HG03575 (cell line): ENCODE results near the gene CIZ1.
"Not testable (repeated sequence)": the region's sequence is repeated elsewhere in the genome, so short reads cannot be mapped to it uniquely, and the experiment has no call there.

Source experiments
- ATAC-seq: cut with Tn5 transposase; IDR thresholded peaks from one replicate; pipeline ENCODE4 v1.9.1; 2021; ENCODE audit not compliant: unreplicated experiment, insufficient number of reproducible peaks, low FRiP score; ENCODE audit errors: extremely low read depth

The CIZ1 gene

DNA sequence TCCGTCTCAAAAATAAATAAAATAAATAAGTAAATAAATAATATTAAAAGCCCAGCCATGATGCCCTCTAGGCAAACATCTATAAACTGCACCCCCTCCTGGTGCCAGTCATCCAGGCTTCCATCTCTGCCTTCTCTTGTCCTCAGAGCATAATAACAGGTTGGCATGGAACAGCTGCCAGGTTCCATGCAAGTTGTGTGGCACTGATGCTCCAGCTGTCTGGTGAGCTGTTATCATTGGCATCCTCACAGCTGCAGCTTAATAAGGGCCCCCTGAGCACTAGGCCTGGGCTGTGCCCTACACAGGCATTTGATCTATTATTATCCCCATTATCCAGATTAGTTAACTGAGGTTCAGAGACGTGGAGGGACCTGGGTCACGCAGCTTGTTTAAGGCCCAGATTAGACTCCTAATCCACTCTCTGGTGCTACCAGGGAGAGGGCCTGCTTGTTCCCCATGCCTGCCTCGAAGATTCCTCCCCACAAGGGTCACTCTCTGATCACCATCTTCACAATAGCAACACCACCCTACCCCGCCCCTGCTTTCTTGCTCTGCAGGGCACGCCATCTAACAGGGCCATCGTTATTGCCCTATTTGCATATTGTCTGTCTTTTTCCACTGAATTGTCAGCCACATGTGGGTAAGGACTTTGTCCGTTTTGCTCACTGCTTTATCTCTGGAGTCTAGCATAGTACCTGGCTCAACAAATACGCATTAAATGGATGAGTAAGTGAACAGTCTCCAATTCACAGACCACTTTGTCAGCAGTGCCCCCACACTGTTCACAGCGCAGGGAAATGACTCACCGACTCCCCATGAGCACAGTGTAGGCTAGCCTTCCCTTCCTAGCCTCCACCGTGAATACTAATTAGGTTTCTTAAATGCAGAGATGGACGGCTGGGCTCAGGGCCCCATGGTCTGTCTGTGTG is 10.3 kb upstream of the CIZ1 start:
- no peak for ATAC-seq

DNA sequence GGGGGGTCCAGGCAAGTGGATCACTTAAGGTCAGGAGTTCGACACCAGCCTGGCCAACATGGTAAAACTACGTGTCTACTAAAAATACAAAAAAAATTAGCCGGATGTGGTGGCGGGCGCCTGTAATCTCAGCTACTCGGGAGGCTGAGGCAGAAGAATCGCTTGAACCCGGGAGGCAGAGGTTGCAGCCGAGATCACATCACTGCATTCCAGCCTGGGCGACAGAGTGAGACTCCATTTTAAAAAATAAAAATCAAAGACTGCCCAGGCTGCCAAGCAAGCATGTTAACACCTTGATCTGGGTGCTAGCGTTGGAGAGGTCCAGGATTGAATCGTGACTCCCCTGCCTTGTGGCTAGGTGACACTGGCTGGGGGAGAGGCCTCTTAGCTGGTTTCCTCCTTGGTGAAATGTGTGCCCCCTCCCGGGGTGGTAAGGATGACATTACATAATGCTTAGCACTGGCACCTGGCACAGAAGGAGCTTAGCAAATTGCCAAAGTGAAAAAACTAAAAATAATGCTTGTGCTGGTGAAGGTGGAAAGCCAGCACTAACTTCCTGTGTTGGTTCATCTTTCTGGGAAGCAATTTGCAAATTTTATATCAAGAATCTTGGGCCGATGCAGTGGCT is 2.2 kb upstream of the CIZ1 start:
- ATAC-seq: no peak

- ATAC-seq: no peak
These were observed 1.4 kb upstream of the CIZ1 start for GRCh38 chr9:128192601-128193371.

DNA sequence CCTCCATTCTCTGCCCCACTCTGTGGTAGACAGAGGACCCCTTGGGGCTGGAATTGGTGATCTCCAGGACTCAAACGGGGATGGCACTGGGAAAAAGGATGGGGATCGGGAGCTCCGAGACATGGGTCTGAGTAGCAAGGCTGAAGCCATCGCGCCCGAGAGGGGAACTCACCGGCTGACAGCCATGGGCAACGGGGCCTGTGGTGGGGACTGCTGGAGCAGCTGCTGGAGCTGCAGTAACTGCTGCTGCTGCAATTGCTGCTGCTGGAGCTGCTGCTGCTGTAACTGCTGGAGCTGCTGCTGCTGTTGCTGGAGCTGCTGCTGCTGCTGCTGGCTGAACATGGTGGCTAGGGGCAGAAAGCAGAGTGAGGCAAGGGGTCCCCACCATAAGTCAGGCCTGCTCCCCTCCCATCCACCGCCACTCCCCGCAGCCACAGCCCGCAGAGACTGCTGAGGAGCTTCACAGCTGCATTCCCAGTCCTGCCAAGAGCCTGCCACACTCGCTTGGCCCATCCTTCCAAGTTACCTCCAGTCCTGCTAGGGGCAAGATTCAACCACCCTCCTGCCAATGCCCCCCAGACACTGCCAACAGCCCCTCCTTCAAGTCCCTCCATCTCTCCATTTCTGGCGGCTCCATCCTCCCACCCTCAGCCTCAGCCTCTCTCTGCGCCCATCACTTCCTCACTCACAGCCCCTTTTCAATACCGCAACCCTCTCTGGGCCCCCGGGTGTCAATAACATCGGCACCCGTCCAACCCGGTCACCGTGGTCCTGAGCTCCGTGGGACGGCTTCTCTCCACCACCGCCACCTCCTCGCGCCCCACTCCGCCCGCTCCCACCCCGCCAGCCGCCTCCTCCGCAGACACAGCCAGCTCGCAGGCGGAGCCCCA is 611 bp downstream of the CIZ1 start:
- no peak for ATAC-seq

GRCh38 chr9:128190013-128190412 is 1.4 kb downstream of the CIZ1 start:
- no peak for ATAC-seq

DNA sequence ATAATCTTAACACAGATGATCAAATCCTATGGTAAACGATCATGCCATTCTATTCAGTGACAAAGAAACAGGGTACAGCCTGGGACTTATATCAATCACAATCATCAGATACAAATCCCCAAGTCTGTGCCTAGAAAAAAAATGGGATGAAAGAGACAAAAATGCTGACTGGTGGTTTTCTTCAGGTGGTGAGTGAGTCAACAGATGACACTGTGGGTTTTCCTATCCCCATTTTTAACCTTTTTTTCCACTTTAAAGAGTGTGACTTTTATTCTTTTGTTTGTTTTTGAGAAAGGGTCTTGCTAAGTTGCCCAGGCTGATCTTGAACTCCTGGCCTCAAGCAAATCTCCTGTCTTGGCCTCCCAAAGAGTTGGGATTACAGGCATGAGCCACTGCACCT is 3.2 kb downstream of the CIZ1 start:
- ATAC-seq: no peak

DNA sequence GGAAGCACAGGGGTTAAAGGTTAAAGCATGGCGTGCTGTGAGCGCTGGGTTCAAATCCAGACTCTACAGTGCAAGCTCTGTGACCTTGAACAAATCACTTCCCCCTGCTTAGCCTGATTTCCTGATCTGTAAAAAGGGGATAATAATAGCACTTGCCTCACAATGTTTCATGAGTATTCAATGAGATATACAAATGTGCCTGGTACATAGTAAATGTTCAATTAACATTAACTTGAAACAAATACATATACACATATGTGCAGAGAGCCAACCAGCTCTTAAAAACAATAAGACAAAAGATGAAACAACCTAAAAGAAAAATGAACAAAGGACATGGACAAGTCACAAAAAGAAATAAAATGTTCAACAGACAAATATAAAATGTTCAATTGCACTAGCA is 4.0 kb downstream of the CIZ1 start:
- no peak for ATAC-seq

DNA sequence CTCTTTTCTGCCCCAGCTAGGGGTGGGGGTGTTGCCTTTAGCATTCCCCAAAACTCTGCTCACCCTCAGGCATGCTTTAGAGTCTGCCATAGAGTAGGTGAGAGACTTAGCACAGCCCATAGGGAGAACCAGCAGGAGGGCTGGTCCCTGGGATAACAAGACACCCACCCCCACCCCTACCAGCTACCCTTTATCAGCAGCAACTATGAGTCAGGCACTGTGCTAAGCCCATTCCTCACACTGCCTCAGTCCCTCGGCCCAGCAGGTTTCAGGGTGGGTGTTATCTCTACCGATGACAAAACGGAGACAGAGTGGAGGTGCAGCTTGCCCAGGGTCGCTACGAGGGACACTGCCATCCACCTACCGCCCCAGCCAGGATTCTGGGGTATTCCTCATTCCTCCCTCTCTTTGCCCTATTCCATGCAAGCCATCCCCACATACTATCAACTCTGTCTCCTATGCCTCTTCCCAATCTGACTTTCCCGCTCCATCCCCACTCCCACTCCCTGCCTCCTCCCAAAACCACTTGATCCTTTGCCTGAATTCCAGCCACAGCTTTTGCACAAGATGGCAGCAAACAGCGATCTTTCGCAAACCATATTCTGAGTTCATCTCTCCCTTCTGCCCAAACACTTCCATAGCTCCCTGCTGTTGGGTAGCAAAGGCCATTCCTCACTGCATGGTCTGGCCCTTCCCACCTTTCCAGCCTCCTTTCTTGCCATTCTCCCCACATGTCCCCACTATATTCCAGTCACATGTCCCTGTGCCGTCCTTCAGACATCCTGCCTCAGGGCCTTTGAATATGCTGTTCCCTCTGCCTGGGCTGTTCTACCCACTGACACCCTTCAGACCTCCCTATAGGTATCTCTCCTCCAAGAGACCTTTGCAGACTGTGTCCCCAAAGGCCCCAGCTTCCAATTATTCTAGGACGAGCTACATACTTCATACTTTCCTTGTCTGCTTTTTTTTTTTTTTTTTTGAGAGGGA is 5.1 kb downstream of the CIZ1 start:
- no peak for ATAC-seq

- ATAC-seq: no peak
These were observed 8.3 kb downstream of the CIZ1 start for GRCh38 chr9:128182893-128183588.

- ATAC-seq: not testable (repeated sequence)
These were observed 9.9 kb downstream of the CIZ1 start for GRCh38 chr9:128181480-128181879.

- no peak for ATAC-seq
These were observed 10.9 kb downstream of the CIZ1 start for GRCh38 chr9:128180447-128180846.

GRCh38 chr9:128180001-128180400 is 11.4 kb downstream of the CIZ1 start:
- no peak for ATAC-seq

GRCh38 chr9:128178806-128179431 is 12.5 kb downstream of the CIZ1 start:
- no peak for ATAC-seq

GRCh38 chr9:128175726-128176125 is 15.6 kb downstream of the CIZ1 start:
- ATAC-seq: no peak

DNA sequence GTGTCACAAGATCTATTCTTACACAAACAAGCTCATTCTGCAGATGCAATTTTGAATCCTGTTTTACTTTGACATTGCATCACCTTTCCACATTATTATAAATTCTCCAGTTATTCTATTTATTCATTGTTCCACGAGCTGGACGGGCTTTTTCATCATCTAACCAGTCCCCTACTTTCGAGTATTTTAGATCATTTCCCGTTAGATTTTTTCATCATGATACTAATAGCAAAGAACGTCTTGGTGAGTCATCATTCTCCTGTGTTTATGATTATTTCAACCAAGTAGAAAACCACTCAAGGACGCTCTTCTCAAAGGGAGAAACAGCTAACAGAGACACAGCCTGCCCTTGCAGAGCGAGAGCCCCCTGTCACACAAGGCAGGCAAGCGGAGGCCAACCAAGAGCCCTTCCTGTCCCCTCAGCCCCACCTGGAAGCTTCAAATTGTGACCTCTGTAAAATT is 16.2 kb downstream of the CIZ1 start:
- ATAC-seq: no peak

- no peak for ATAC-seq
These were observed 17.3 kb downstream of the CIZ1 start for GRCh38 chr9:128174062-128174461.

- no peak for ATAC-seq
These were observed 21.4 kb downstream of the CIZ1 start for GRCh38 chr9:128169925-128170324.
